Metanephros (tissue), 1 donor: ENCODE measurements around the gene DFFA. TPM values are rescaled to one million over a fixed set of nuclear protein-coding genes. Genes with fewer than 3 reads are reported as not detected.

Source experiments
- total RNA-seq: library from RNA; depleted of rRNA; stranded (reverse); fragments of >200 nt; gene quantifications from one replicate; pipeline ENCODE4 v1.2.3, GENCODE V29; 2014

DFFA gene, protein sequence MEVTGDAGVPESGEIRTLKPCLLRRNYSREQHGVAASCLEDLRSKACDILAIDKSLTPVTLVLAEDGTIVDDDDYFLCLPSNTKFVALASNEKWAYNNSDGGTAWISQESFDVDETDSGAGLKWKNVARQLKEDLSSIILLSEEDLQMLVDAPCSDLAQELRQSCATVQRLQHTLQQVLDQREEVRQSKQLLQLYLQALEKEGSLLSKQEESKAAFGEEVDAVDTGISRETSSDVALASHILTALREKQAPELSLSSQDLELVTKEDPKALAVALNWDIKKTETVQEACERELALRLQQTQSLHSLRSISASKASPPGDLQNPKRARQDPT
- 39.0 TPM for total RNA-seq

DNA sequence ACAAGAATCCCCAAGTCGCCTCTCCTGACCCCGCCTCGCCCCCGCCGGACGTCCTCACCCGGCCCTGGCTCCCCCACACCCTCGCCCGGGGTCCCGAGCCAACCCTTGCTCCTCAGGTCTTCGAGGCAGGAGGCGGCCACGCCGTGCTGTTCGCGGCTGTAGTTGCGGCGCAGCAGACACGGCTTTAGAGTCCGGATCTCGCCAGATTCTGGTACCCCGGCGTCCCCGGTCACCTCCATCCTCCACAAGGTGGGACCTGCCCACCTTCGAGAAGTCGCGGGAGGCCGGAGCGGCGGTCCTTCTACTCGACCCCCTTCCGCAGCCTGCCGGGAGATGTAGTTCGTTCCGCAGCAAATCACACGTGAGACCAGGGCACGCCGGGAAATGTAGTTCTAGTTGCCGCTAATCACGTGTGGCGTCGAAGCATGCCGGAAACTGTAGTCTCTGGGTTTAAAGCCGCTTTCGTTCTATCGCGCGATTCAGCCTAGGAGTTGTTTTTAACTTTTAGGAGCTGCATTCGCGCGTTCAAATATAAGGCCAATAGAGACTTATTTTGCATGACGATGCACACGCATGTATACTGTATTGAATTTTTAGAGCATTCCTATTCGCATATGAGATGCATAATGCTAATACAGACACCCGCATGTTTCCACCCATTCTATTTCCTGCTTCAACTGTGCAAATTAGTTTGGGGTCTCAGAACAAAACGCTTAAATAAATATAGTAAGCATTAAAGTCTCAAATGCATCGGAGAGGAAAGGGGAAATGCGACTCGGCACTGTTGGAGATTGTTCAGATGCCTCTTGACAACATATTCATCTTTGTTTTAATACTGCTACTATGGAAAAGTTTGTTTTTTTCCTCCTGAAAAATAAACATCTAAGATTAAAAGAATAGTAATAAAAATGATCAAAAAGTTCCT lies at the start of gene DFFA:
DFFA (minus strand) TSS at position 310 of the 925 bp plus-strand sequence; CDS start at position 239, 71 bp downstream.

DNA sequence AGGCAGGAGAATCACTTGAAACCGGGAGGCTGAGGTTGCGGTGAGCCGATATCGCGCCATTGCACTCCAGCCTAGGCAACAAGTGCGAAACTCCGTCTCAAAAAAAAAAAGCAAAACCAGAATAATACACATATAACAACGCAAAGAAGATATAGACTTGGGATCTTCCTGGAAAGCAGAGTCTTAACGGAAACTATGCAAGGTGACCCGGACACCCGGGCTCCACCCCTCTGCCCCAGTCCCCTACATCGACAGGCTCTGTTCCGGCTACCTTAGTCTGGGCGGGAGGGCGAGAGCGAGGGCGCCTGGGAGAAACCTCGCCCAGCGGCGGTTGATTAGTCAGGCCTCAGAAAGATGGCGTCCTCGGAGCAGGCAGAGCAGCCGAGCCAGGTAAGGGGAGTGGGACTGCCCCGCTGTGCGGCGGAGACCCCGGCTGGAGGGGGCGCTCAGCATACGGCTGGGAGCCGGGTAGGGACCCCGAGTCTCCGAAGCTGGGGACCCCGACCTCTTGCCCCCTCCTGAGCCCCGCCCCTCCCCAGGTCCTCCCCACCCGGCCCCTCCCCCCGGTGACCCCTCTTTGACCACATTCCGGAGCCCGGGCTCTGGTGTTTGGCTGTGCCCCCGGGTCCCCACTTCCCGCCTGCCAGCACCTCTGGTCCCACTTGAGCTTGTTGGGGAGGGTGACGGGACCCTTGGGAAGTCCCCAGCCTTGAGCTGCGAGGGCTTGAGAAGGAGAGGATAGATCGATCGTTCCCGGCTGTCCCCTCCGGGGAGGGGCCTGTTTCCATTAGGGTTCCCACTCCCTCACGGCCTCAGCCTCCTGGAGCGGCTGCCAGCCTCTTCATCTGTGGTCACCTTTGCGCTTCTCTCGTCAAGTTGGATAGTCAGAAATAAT lies 2.5 kb upstream of the DFFA start, which contains the start of gene PEX14:
PEX14 (plus strand) TSS at position 338 of the 895 bp plus-strand sequence; CDS start at position 355, 17 bp downstream.

DNA sequence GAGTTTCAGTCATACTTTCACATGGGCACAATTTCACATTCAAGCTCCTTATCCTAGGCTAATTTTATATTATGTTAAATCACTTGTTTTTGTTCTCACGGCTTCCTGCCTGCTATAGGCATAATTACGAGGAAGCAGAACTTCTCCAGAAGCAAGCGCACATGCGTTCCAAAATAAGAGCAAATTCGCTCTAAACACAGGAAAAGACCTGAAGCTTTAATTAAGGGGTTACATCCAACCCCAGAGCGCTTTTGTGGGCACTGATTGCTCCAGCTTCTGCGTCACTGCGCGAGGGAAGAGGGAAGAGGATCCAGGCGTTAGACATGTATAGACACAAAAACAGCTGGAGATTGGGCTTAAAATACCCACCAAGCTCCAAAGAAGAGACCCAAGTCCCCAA lies 22.6 kb downstream of the DFFA start, which contains the start of gene CORT:
CORT (plus strand) TSS at position 281 of the 400 bp plus-strand sequence. CDS start 193 bp downstream, outside the sequence.

DNA sequence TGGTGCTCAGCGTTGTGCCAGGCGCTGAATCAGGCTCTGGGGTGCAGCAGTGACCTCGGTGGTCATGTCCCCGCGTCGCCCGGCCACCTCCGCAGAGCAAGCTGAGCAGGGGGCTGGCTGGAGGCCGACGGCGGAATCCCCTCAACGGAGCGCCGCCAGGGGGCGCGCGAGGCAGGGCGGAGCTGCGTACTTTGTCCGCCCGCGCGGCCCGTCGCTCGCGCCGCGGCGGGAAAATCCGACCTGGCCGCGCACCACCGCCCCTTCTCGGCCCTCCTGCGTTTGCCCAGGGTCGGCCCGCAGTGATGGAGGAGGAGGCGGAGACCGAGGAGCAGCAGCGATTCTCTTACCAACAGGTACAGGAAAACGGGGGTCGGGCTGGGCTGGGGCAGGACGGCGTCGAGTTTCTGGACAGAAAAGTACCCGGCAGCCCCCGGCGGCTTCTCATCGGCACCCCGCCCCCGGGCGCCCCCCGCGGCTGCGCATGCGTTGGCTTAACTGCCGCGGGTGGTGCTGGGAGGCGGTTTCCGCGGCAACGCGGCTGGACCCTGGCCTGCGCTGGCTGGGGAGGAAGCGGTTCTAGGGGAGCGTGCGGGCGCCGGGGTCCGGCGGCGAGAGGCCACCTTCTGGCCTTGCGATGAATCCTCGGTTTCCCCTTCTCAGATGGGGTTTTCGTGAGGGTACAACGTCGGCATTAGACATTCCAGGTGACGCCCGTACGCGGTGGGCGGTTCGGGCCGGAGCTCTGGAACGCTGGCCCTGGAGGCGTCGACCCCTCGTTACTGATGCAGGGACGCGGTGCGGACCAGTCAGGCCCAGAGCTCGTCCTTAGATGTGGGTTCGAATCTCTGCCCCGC lies 41.9 kb downstream of the DFFA start, which contains the start of gene CENPS:
CENPS (plus strand) TSS at position 218 of the 854 bp plus-strand sequence; CDS start at position 303, 85 bp downstream.

Other genes with a start within 250 kb of the DFFA start
- gene PGD, start 73.5 kb downstream of the DFFA start, total RNA-seq = 83.0 TPM
- 20.6 TPM for gene CENPS, start 42.1 kb downstream of the DFFA start, total RNA-seq
- gene CORT, start 22.5 kb downstream of the DFFA start, total RNA-seq = 1.1 TPM
- 18.3 TPM for gene PEX14, start 2.4 kb upstream of the DFFA start, total RNA-seq